Tibial artery (tissue), 4 donors: Measurements from ENCODE around the gene TRPM3.

ENCODE experiments used
- DNase-seq, 2 donors: peaks; one replicate each; pipeline ENCODE4 v3.0.0-alpha.2; 2019
- H3K27ac ChIP-seq, 2 donors: fragments of 200-600 bp; sonication (generic) in 1 of 2; 1 replicate in 1 of 2; 2 replicates in 1 of 2; pipeline ENCODE4 v1.5.1; 2018 to 2019; ENCODE audit warnings: mild to moderate bottlenecking in 1 of 2
- H3K27me3 ChIP-seq, 2 donors: fragments of 200-600 bp; sonication (generic) in 1 of 2; one replicate each; pipeline versions ENCODE4 v1.5.1 to v1.6.0; 2016 to 2019
- H3K36me3 ChIP-seq, 3 donors: fragments of 200-600 bp; sonication (generic) in 2 of 3; one replicate each; pipeline ENCODE4 v1.5.1; 2016 to 2019; ENCODE audit warnings: mild to moderate bottlenecking in 2 of 3
- H3K4me1 ChIP-seq, 4 donors: fragments of 200-600 bp; sonication (generic) in 2 of 4; 1 replicate in 3 of 4; 2 replicates in 1 of 4; pipeline ENCODE4 v1.5.1; 2016 to 2019
- H3K4me3 ChIP-seq, 2 donors: fragments of 200-600 bp; sonication (generic) in 1 of 2; 1 replicate in 1 of 2; 2 replicates in 1 of 2; pipeline ENCODE4 v1.5.1; 2018 to 2019; ENCODE audit warnings: mild to moderate bottlenecking in 2 of 2
- H3K9me3 ChIP-seq, 3 donors: fragments of 200-600 bp; sonication (generic) in 1 of 3; one replicate each; pipeline ENCODE4 v1.5.1; 2016 to 2019
- intact Hi-C: fragments of 100-400 bp; cut with DNase I; formaldehyde crosslinking; loops from one replicate; pipeline ENCODE4 v1.15.0; 2023; ENCODE audit warnings: low total_unique reads
- TF ChIP-seq, protein P1 (sequence below), 2 experiments: fragments of 200-600 bp in 1 of 2; fragments of 450-650 bp in 1 of 2; IDR thresholded peaks; one replicate each; pipeline ENCODE4 v1.5.1; 2017 to 2019; ENCODE audit warnings: antibody characterized with exemption in 2 of 2, mild to moderate bottlenecking in 1 of 2, moderate library complexity in 1 of 2

Gene TRPM3

DNA sequence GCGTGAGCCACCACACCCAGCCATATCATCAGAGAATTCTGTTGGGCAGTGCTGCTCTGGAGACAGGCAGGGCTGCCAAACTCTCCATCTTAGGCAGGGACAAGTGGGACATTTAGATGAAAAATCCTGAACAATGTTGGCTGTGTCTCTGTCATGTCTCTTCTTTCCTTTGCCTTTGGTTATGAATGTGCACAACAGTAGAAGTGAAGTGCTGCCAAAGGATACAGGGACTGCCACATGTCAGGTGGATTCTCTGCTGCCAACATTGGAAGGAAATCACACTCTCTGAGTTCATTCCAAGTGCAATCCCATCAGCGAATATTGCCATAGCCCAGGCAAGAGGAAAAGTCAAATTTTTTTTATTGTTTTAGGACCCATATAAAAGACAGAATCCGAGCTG lies 348.8 kb downstream of the TRPM3 start:
- TF ChIP-seq, protein P1, sequence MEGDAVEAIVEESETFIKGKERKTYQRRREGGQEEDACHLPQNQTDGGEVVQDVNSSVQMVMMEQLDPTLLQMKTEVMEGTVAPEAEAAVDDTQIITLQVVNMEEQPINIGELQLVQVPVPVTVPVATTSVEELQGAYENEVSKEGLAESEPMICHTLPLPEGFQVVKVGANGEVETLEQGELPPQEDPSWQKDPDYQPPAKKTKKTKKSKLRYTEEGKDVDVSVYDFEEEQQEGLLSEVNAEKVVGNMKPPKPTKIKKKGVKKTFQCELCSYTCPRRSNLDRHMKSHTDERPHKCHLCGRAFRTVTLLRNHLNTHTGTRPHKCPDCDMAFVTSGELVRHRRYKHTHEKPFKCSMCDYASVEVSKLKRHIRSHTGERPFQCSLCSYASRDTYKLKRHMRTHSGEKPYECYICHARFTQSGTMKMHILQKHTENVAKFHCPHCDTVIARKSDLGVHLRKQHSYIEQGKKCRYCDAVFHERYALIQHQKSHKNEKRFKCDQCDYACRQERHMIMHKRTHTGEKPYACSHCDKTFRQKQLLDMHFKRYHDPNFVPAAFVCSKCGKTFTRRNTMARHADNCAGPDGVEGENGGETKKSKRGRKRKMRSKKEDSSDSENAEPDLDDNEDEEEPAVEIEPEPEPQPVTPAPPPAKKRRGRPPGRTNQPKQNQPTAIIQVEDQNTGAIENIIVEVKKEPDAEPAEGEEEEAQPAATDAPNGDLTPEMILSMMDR (IDR thresholded peaks at IDR 0.05) = no peak
- Histone ChIP-seq H3K36me3 (no peaks in the 10 kb centered on the region), H3K4me1 (no peaks in the 10 kb centered on the region), H3K4me3 (no peak overlapping the region), H3K9me3 (no peaks in the 10 kb centered on the region), H3K27ac (no peak overlapping the region), H3K27me3 (no peaks in the 10 kb centered on the region)
- intact Hi-C loops = no loop called here
- no peak for DNase-seq

DNA sequence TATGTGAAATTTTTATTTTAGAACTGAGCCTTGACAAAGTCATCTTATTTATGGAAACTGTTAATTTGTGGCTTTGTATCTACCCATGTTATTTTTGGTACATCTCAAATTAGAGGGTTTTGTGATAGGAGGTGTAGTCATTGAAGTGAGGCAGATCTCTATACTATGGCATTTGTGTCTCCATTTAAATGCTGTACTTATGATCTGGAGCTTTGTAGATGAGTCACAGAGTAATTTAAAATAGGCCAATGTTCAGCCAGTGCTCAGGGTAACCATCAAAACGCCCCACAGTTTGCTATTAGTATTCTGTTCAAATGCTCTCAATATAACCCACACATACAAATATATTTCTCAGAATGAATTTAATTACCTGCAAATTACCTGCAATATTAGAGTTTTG lies 355.5 kb downstream of the TRPM3 start:
- Histone ChIP-seq H3K9me3 (no peaks in the 10 kb centered on the region), H3K4me1 (no peaks in the 10 kb centered on the region), H3K36me3 (no peaks in the 10 kb centered on the region), H3K27ac (no peak overlapping the region), H3K4me3 (no peak overlapping the region), H3K27me3 (no peaks in the 10 kb centered on the region)
- TF ChIP-seq, protein P1 (IDR thresholded peaks at IDR 0.05) = no peak
- DNase-seq = no peak
- intact Hi-C loops = no loop called here

- H3K27ac ChIP-seq = no peak overlapping the region
- H3K4me1 ChIP-seq = no peaks in the 10 kb centered on the region
- TF ChIP-seq, protein P1 (IDR thresholded peaks at IDR 0.05) = no peak
- no peaks in the 10 kb centered on the region for H3K9me3 ChIP-seq
- no peaks in the 10 kb centered on the region for H3K36me3 ChIP-seq
- no peak overlapping the region for H3K4me3 ChIP-seq
- no peak for DNase-seq
- intact Hi-C loops = no loop called here
- H3K27me3 ChIP-seq = no peaks in the 10 kb centered on the region
Measured at GRCh38 chr9:70761139-70761670, 360.2 kb downstream of the TRPM3 start.

- no peak for DNase-seq
- H3K4me3 ChIP-seq = no peak overlapping the region
- H3K27ac ChIP-seq = no peak overlapping the region
- TF ChIP-seq, protein P1 (IDR thresholded peaks at IDR 0.05) = no peak
- H3K27me3 ChIP-seq = no peaks in the 10 kb centered on the region
- no peaks in the 10 kb centered on the region for H3K9me3 ChIP-seq
- H3K36me3 ChIP-seq = no peaks in the 10 kb centered on the region
- intact Hi-C loops = no loop called here
- H3K4me1 ChIP-seq = no peaks in the 10 kb centered on the region
Measured at GRCh38 chr9:70760228-70760627, 361.2 kb downstream of the TRPM3 start.

DNA sequence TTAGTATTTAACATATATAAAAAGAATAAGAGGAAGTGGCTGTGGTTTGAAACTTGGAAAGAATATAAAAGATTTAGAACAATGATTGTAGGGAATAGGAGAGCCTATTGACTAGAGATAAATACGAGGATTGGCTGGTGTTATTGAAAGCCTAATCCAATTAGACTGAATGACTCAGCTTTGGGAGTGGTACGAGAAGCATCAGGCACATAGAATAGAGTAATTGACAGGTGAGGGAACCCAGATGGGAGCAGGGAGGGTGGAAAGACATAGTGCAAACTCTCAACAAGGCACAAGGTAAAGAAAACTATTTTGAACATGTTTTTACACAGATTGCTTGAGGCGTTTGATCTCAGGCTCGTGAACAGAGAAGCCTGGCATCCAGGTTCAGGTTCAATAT lies 368.1 kb downstream of the TRPM3 start:
- Histone ChIP-seq H3K27me3 (no peaks in the 10 kb centered on the region), H3K4me1 (no peaks in the 10 kb centered on the region), H3K36me3 (no peaks in the 10 kb centered on the region), H3K27ac (no peak overlapping the region), H3K4me3 (no peak overlapping the region), H3K9me3 (no peaks in the 10 kb centered on the region)
- TF ChIP-seq, protein P1 (IDR thresholded peaks at IDR 0.05) = no peak
- intact Hi-C loops = no loop called here
- no peak for DNase-seq

- intact Hi-C loops = no loop called here
Measured at GRCh38 chr9:70749066-70749465, 372.4 kb downstream of the TRPM3 start.

More at GRCh38 chr9:70749066-70749465, 372.4 kb downstream of the TRPM3 start:
- Histone ChIP-seq H3K36me3 (no peaks in the 10 kb centered on the region), H3K27me3 (no peaks in the 10 kb centered on the region), H3K9me3 (no peaks in the 10 kb centered on the region), H3K27ac (no peak overlapping the region), H3K4me1 (peaks cover 0 to 18% (median 4%) of the 10 kb centered on the region in 4 donors), H3K4me3 (no peak overlapping the region)
- TF ChIP-seq, protein P1 (IDR thresholded peaks at IDR 0.05) = no peak
- DNase-seq = no peak
